Kidney (tissue), 14 donors: Measurements from ENCODE around the gene BCDIN3D. TPM values are rescaled to one million over a fixed set of nuclear protein-coding genes. Genes with fewer than 3 reads are reported as not detected.

Source experiments
- DNase-seq, 5 donors: peaks; one replicate each; pipeline ENCODE4 v3.0.0-alpha.2; 2013 to 2020
- FAIRE-seq: peaks from 2 replicates; lab custom pipeline; 2012; peaks lifted over from hg19 to GRCh38; lab: Jason Lieb, UNC
- H3K27ac ChIP-seq, 2 donors: one replicate each; pipeline ENCODE4 v1.7.0; 2013; ENCODE audit warnings: low read depth in 2 of 2, low read length in 2 of 2, inconsistent platforms in 1 of 2
- H3K27me3 ChIP-seq: one replicate; pipeline ENCODE4 v1.7.1; 2013; ENCODE audit warnings: low read length, inconsistent platforms; ENCODE audit not compliant: control insufficient read depth, insufficient read depth
- H3K36me3 ChIP-seq, 3 donors: one replicate each; pipeline versions ENCODE4 v1.7.0 to v1.7.1; 2013; ENCODE audit warnings: low read length in 3 of 3, control low read depth in 1 of 3, inconsistent platforms in 1 of 3; ENCODE audit not compliant: insufficient read depth in 3 of 3, control insufficient read depth in 2 of 3
- H3K4me1 ChIP-seq, 3 donors: one replicate each; pipeline versions ENCODE4 v1.7.0 to v1.7.1; 2013; ENCODE audit warnings: low read length in 3 of 3, inconsistent platforms in 1 of 3, low read depth in 1 of 3; ENCODE audit not compliant: control insufficient read depth in 2 of 3, insufficient read depth in 2 of 3
- H3K4me3 ChIP-seq, 3 donors: one replicate each; pipeline versions ENCODE4 v1.7.0 to v1.8.1; 2013; ENCODE audit warnings: low read length in 3 of 3, control low read depth in 1 of 3, inconsistent platforms in 1 of 3
- H3K9ac ChIP-seq, 3 donors: one replicate each; pipeline versions ENCODE4 v1.7.0 to v1.7.1; 2013; ENCODE audit warnings: low read length in 3 of 3, control low read depth in 1 of 3, inconsistent platforms in 1 of 3
- H3K9me3 ChIP-seq, 3 donors: one replicate each; pipeline versions ENCODE4 v1.7.0 to v1.7.1; 2013; ENCODE audit warnings: low read length in 3 of 3, control low read depth in 1 of 3, inconsistent platforms in 1 of 3; ENCODE audit not compliant: control insufficient read depth in 2 of 3, insufficient read depth in 1 of 3
- intact Hi-C: fragments of 100-400 bp; cut with DNase I; formaldehyde crosslinking; loops from one replicate; pipeline ENCODE4 v1.11.1; 2022
- polyA plus RNA-seq: library from polyadenylated mRNA; stranded (reverse); fragments of 350-450 nt; fragmentation: Illumina TruSeq; extraction: RNeasy Lipid Tissue Mini Kit (QIAGEN cat#74804); gene quantifications from one replicate; pipeline ENCODE4 v1.2.3, GENCODE V29; 2014; ENCODE audit warnings: low read depth, low replicate concordance; ENCODE audit not compliant: insufficient read depth
- total RNA-seq: library from RNA; stranded (reverse); fragmentation: NEBNext Ultra II Directional; extraction: Animal tissue kit (Norgen Biotek cat#: 25700); gene quantifications from one replicate; pipeline ENCODE4 v1.2.1, GENCODE V29; 2021
- TF ChIP-seq, protein P1 (sequence below): IDR thresholded peaks from 3 replicates; pipeline ENCODE4 v1.5.1; 2012; ENCODE audit warnings: mild to moderate bottlenecking, moderate library complexity, borderline replicate concordance; ENCODE audit not compliant: insufficient read depth; ENCODE audit errors: extremely low read depth
- donor health status: control.
- donor health status: control.
- donor health status: control.
- donor health status: control.
- donor health status: control.
- donor health status: DM: yes; HTN: yes; CAD: no.
- donor health status: Normal renal cell carcinoma (clear cell type).

BCDIN3D gene
- total and polyA plus RNA-seq, 2 donors from 2014 or later, result 4.6 to 5.1 TPM

GRCh38 chr12:49806877-49807276 is 36.0 kb downstream of the BCDIN3D start:
- FAIRE-seq (no peak), DNase-seq (no peak)
- no peaks in the 10 kb centered on the region for H3K9me3 ChIP-seq
- H3K27ac ChIP-seq, result no peak overlapping the region
- no peak overlapping the region for H3K9ac ChIP-seq
- no peak overlapping the region for H3K4me3 ChIP-seq
- H3K27me3 ChIP-seq, result no peaks in the 10 kb centered on the region
- H3K36me3 ChIP-seq, result peaks cover 0 to 22% (median 5%) of the 10 kb centered on the region in 3 donors
- H3K4me1 ChIP-seq, result peaks cover 0 to 5% (median 3%) of the 10 kb centered on the region in 3 donors
- intact Hi-C loops, result no loop called here
- TF ChIP-seq, protein P1, sequence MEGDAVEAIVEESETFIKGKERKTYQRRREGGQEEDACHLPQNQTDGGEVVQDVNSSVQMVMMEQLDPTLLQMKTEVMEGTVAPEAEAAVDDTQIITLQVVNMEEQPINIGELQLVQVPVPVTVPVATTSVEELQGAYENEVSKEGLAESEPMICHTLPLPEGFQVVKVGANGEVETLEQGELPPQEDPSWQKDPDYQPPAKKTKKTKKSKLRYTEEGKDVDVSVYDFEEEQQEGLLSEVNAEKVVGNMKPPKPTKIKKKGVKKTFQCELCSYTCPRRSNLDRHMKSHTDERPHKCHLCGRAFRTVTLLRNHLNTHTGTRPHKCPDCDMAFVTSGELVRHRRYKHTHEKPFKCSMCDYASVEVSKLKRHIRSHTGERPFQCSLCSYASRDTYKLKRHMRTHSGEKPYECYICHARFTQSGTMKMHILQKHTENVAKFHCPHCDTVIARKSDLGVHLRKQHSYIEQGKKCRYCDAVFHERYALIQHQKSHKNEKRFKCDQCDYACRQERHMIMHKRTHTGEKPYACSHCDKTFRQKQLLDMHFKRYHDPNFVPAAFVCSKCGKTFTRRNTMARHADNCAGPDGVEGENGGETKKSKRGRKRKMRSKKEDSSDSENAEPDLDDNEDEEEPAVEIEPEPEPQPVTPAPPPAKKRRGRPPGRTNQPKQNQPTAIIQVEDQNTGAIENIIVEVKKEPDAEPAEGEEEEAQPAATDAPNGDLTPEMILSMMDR, result no peak

GRCh38 chr12:49806321-49806813 is 36.5 kb downstream of the BCDIN3D start:
- peaks cover 0 to 5% (median 3%) of the 10 kb centered on the region in 3 donors for H3K4me1 ChIP-seq
- no peaks in the 10 kb centered on the region for H3K27me3 ChIP-seq
- TF ChIP-seq, protein P1, result no peak
- peaks cover 0 to 28% (median 5%) of the 10 kb centered on the region in 3 donors for H3K36me3 ChIP-seq
- H3K27ac ChIP-seq, result no peak overlapping the region
- intact Hi-C loops, result no loop called here
- no peak overlapping the region for H3K9ac ChIP-seq
- DNase-seq (no peak), FAIRE-seq (no peak)
- no peak overlapping the region for H3K4me3 ChIP-seq
- H3K9me3 ChIP-seq, result no peaks in the 10 kb centered on the region

GRCh38 chr12:49805409-49805808 is 37.5 kb downstream of the BCDIN3D start:
- Histone ChIP-seq H3K27me3 (no peaks in the 10 kb centered on the region), H3K27ac (no peak overlapping the region), H3K9me3 (no peaks in the 10 kb centered on the region), H3K9ac (no peak overlapping the region), H3K4me3 (no peak overlapping the region), H3K36me3 (peaks cover 0 to 37% (median 6%) of the 10 kb centered on the region in 3 donors), H3K4me1 (peaks cover 3 to 5% (median 3%) of the 10 kb centered on the region in 3 donors)
- no peak for DNase-seq
- TF ChIP-seq, protein P1, result no peak
- intact Hi-C loops, result no loop called here
- no peak for FAIRE-seq

DNA sequence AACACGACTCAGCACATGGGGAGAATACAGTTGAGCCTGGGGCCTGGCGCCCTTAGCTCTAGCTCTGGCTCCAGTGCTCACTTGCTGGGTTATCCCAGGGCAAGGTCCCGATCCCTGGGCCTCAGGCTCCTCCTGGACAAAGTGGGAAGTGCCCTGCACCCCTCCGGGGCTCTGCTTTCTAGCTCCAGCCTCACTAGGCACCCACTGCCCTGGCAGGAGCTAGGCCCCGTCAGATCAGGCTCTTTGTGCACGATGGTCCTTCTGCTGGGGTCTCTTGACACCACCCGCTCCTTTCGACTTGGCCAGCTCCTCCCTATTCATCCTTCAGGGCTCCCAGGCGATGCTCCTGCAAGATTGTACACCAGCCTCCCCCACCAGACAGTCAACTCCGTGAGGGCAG is 38.1 kb downstream of the BCDIN3D start:
- TF ChIP-seq, protein P1, result no peak
- no peak for DNase-seq
- Histone ChIP-seq H3K9me3 (no peaks in the 10 kb centered on the region), H3K27ac (no peak overlapping the region), H3K9ac (no peak overlapping the region), H3K4me1 (peaks cover 2 to 5% (median 3%) of the 10 kb centered on the region in 3 donors), H3K27me3 (no peaks in the 10 kb centered on the region), H3K36me3 (peaks cover 0 to 40% (median 10%) of the 10 kb centered on the region in 3 donors), H3K4me3 (no peak overlapping the region)
- intact Hi-C loops, result no loop called here
- no peak for FAIRE-seq
